GM21619 (cell line): ENCODE measurements around the gene PTPRT.
"Not testable (repeated sequence)": the region's sequence is repeated elsewhere in the genome, so short reads cannot be mapped to it uniquely, and the experiment has no call there.

Experiments used
- ATAC-seq: cut with Tn5 transposase; IDR thresholded peaks from one replicate; pipeline ENCODE4 v1.9.1; 2021; ENCODE audit not compliant: unreplicated experiment

PTPRT gene

GRCh38 chr20:42255821-42256220 lies 933.9 kb downstream of the PTPRT start:
- ATAC-seq = no peak

- ATAC-seq = no peak
These were observed 935.0 kb downstream of the PTPRT start for GRCh38 chr20:42254673-42255072.

- no peak for ATAC-seq
These were observed 937.6 kb downstream of the PTPRT start for GRCh38 chr20:42252116-42252515.

- no peak for ATAC-seq
These were observed 970.9 kb downstream of the PTPRT start for GRCh38 chr20:42218621-42219374.

GRCh38 chr20:42214074-42214473 lies 975.6 kb downstream of the PTPRT start:
- no peak for ATAC-seq

- no peak for ATAC-seq
These were observed 977.3 kb downstream of the PTPRT start for GRCh38 chr20:42212391-42212790.

DNA sequence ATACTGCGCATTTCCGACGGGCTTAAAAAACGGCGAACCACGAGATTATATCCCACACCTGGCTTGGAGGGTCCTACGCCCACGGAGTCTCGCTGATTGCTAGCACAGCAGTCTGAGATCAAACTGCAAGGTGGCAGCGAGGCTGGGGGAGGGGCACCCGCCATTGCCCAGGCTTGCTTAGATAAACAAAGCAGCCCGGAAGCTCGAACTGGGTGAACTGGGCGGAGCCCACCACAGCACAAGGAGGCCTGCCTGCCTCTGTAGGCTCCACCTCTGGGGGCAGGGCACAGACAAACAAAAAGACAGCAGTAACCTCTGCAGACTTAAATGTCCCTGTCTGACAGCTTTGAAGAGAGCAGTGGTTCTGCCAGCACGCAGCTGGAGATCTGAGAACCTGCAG lies 983.1 kb downstream of the PTPRT start:
- ATAC-seq = not testable (repeated sequence)

DNA sequence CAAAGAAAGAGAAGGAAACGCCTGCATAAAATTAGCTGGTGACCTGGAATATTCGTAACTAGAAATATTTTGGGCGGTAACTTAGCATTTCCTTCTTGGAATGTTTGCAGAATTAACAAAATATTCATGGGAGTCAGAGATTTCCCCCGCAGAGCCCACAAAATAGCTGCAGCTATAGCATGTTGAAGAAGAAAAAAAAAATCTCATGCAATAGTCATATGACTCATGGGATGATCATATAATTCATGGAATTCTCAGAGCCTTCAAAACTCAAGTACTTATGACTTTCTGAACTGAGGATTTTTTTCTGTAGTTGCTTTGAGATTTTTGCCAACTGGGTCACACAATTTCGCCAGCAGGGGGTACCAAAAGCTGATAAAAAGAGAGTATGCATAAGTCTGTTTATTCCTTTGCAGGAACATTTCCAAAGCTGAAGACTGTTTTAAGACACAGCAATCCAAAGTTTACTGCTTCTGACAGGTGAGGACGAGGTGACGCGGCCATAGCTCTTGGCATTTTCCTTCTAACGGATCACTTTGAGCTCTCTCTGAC lies 985.5 kb downstream of the PTPRT start:
- no peak for ATAC-seq

- no peak for ATAC-seq
These were observed 992.1 kb downstream of the PTPRT start for GRCh38 chr20:42197599-42197998.

- ATAC-seq = no peak
These were observed 996.6 kb downstream of the PTPRT start for GRCh38 chr20:42193119-42193518.

- ATAC-seq = no peak
These were observed 997.4 kb downstream of the PTPRT start for GRCh38 chr20:42192321-42192720.

GRCh38 chr20:42191140-42191860 lies 998.4 kb downstream of the PTPRT start:
- no peak for ATAC-seq

- no peak for ATAC-seq
These were observed 999.6 kb downstream of the PTPRT start for GRCh38 chr20:42190084-42190483.

DNA sequence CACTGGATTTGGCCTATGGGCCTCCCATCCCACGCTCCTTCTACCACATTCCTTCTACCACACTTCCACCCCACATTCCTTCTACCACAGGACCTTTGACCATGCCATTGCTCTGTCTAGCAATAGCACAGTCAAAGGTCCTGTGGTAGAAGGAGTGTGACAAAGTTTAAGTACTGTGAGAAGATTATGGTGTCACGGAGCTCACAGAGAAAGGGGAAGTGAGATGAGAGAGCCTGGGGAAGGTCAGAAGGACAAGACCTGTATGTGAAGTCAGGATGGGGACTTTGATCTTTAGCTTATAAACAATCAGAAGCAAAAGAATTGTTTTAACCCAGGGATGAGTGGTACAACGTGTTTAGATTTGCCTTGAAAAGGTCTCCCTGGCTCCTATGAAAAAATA lies 1003.4 kb downstream of the PTPRT start:
- ATAC-seq = no peak

DNA sequence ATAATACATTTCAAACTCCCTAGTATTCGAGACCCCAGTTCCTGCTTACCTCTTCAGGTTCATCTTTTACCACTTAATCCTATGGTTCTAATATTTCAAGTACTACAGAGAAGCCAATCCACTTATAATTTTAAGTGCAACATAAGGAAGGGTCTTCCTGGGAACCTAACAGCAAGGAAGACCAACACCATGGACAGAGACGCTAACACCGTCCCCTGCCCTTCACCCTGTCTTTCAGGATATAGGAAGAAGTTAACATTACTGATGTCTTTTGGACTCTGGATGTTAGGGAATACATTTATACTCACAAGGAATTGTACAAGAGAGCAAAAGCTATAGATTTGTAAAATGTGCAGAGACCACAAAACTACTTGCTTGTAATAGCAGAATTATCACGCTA lies 1006.6 kb downstream of the PTPRT start:
- ATAC-seq = no peak

- no peak for ATAC-seq
These were observed 1008.6 kb downstream of the PTPRT start for GRCh38 chr20:42181064-42181463.

GRCh38 chr20:42179768-42180167 lies 1009.9 kb downstream of the PTPRT start:
- ATAC-seq = no peak

GRCh38 chr20:42173440-42173839 lies 1016.3 kb downstream of the PTPRT start:
- ATAC-seq = no peak

- no peak for ATAC-seq
These were observed 1025.4 kb downstream of the PTPRT start for GRCh38 chr20:42164121-42164890.

DNA sequence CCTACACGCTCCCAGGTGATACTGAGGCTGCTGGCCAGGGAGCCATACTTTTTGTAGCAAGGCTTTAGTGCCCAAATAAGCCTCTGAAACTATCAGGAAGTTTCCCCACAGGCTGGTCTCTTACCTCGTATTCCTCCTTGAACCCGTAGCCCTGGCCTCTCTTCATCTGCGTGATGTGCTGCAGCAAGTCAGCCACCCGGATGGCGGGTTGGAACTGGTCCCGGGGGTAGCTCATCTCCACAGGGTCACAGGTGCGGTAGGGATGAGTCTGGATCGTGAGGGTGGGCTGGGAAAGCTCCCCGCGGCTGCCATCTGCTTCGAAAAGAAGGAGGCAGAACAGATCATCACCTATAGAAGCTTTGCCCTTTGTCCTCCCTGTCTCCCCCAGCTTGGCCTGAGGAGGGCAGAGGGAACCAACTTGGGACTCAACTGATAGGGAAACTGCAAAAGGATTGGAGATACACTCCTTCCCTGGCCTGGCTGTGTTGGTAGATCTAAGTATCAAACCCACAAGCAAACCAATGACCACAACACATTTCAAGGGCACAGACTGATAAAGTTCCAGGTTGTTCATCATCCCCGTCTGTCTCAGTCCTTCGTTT lies 1028.4 kb downstream of the PTPRT start:
- ATAC-seq = no peak

GRCh38 chr20:42159808-42160207 lies 1029.9 kb downstream of the PTPRT start:
- no peak for ATAC-seq
